ENCODE measurements around the gene C14orf180. TPM values are rescaled to one million over a fixed set of nuclear protein-coding genes. Genes with fewer than 3 reads are reported as not detected.

Gene C14orf180
- polyA plus RNA-seq, 5 donors = 0.47 TPM; not detected in 4

Other genes starting within 250 kb of the C14orf180 start
- gene TMEM179, start 25.0 kb downstream of the C14orf180 start, polyA plus RNA-seq (ENCODE audit: insufficient read depth in 1 of 5, insufficient read length in 5 of 5, low replicate concordance in 1 of 5) = 1 to 10 TPM; 1.1 to 1.8 (median 1.4) TPM
- 10 to 100 TPM; 35.6 to 73.2 (median 52.3) TPM for gene INF2, start 109.9 kb downstream of the C14orf180 start, polyA plus RNA-seq (ENCODE audit: insufficient read depth in 1 of 5, insufficient read length in 5 of 5, low replicate concordance in 1 of 5)
- gene ADSS1, start 144.5 kb downstream of the C14orf180 start, polyA plus RNA-seq (ENCODE audit: insufficient read depth in 1 of 5, insufficient read length in 5 of 5, low replicate concordance in 1 of 5) = 10 to 100 TPM in 4 of 5 donors, 1 to 10 TPM in 1; 8.9 to 16.3 (median 11.6) TPM
- gene SIVA1, start 173.4 kb downstream of the C14orf180 start, polyA plus RNA-seq (ENCODE audit: insufficient read depth in 1 of 5, insufficient read length in 5 of 5, low replicate concordance in 1 of 5) = 100 to 1,000 TPM in 1 of 5 donors, 10 to 100 TPM in 4; 49.3 to 124 (median 71.4) TPM
- 100 to 1,000 TPM; 124 to 240 (median 138) TPM for gene AKT1, start 216.0 kb downstream of the C14orf180 start, polyA plus RNA-seq (ENCODE audit: insufficient read depth in 1 of 5, insufficient read length in 5 of 5, low replicate concordance in 1 of 5)
- gene ZBTB42, start 221.3 kb downstream of the C14orf180 start, polyA plus RNA-seq (ENCODE audit: insufficient read depth in 1 of 5, insufficient read length in 5 of 5, low replicate concordance in 1 of 5) = 10 to 100 TPM in 1 of 5 donors, 1 to 10 TPM in 4; 6.1 to 11.9 (median 6.5) TPM